Spleen (tissue), 7 donors: Measurements from ENCODE around the gene SARNP.
"Not testable (repeated sequence)": the region's sequence is repeated elsewhere in the genome, so short reads cannot be mapped to it uniquely, and the experiment has no call there.

Experiments
- POLR2A ChIP-seq, 3 donors: fragments of 450-650 bp; IDR thresholded peaks; one replicate each; pipeline ENCODE4 v1.5.1; 2017; ENCODE audit warnings: antibody characterized with exemption in 3 of 3, mild to moderate bottlenecking in 1 of 3
- POLR2AphosphoS5 ChIP-seq, 3 donors: sonication (generic); formaldehyde crosslinking; IDR thresholded peaks; one replicate each; pipeline ENCODE4 v1.5.1; 2017; ENCODE audit warnings: antibody characterized with exemption in 3 of 3
- TF ChIP-seq, protein P1 (sequence below), 11 experiments: fragments of 200-600 bp in 7 of 11; fragments of 450-650 bp in 4 of 11; sonication (generic) in 4 of 11; IDR thresholded peaks in 8 of 11; conservative IDR thresholded peaks in 3 of 11; 1 replicate in 7 of 11; 2 replicates in 4 of 11; pipeline versions ENCODE4 v1.4.0 to v1.8.0; 2016 to 2021; ENCODE audit warnings: antibody characterized with exemption in 11 of 11, inconsistent platforms in 4 of 11, mild to moderate bottlenecking in 1 of 11
- donor health status: DM: no; HTN: no; CAD: no; lungs with moderate emphysema.
- donor health status: DM: no; HTN: no; CAD: no.
- donor health status: DM: no; HTN: no; CAD: no.

DNA sequence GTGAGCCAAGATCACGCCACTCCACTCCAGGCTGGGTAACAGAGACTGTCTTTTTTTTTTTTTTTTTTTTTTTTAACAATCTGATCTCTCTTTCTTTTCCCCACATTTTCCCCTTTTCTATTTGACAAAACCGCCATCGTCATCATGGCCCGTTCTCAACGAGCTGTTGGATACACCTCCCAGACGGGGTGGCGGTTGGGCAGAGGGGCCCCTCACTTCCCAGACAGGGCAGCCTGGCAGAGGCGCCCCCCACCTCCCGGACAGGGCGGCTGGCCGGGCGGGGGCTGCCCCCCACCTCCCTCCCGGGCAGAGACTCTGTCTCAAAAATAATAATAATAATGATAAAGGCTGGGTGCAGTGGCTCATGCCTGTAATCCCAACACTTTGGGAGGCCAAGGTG lies 45.4 kb upstream of the SARNP start:
- TF ChIP-seq, protein P1, sequence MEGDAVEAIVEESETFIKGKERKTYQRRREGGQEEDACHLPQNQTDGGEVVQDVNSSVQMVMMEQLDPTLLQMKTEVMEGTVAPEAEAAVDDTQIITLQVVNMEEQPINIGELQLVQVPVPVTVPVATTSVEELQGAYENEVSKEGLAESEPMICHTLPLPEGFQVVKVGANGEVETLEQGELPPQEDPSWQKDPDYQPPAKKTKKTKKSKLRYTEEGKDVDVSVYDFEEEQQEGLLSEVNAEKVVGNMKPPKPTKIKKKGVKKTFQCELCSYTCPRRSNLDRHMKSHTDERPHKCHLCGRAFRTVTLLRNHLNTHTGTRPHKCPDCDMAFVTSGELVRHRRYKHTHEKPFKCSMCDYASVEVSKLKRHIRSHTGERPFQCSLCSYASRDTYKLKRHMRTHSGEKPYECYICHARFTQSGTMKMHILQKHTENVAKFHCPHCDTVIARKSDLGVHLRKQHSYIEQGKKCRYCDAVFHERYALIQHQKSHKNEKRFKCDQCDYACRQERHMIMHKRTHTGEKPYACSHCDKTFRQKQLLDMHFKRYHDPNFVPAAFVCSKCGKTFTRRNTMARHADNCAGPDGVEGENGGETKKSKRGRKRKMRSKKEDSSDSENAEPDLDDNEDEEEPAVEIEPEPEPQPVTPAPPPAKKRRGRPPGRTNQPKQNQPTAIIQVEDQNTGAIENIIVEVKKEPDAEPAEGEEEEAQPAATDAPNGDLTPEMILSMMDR (IDR thresholded peaks at IDR 0.05 in 8 of 11, conservative IDR thresholded peaks at IDR 0.05 in 3 of 11) = not testable (repeated sequence)
- TF ChIP-seq POLR2A, POLR2AphosphoS5 (IDR thresholded peaks at IDR 0.05): not testable (repeated sequence)
